ENCODE measurements around the gene NHERF1. TPM values are rescaled to one million over a fixed set of nuclear protein-coding genes. Genes with fewer than 3 reads are reported as not detected.

NHERF1 gene
- polyA plus RNA-seq, 1 donor, result 395 TPM

DNA sequence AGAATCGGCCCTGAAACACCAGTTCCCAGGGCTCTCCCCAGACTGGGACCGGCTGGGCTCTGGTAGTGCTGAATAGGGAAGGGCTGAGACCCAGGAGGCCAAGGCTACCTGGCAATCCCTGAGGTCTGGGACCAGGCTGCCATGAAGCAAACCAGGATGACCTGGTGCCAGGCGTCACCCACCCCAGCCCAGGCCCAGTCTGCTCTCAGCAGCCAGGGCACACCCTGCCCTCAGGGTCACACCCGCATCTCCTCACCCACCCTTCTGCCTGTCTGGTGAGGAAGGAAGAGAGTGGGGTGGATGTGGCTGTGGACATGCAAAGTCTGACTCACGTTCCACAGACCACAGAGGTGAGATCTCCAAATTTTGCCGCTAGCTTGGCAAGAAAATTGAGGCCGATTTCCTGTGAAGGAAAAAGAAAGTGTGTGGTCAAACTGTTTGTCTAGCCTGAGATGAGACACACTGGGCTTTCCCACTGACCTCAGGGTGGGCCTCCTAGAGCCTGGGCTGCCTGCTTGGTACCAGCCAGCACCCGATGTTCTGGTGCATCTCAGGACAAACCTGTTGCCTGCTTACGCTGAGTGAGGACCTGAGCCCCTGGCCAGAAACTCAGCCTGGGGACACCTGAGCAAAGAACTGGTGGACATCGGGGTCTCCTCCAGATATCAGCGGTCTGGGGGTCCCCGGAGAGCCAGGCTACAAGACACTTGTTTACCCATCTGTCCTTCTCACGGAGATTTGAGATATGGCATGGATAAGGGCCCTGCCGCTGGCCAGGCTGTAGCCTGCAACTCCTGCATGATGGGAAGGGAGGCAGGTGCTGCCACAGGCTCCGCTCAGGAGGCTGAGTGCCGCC, 17.7 kb upstream of the NHERF1 start:
- DNase-seq, result no peak
- H3K27me3 ChIP-seq (ENCODE audit: control insufficient read depth, insufficient read depth, low read length), result no peaks in the 10 kb centered on the region
- no CpG with 5 or more reads among the region's 16 CpGs for WGBS (ENCODE audit: insufficient coverage, low lambda C conversion rate)

GRCh38 chr17:74731347-74731605, 17.2 kb upstream of the NHERF1 start:
- DNase-seq, result no peak
- Histone ChIP-seq H3K27me3 (ENCODE audit: control insufficient read depth, insufficient read depth, low read length) (peaks cover 4% of the 10 kb centered on the region), H3K4me1 (ENCODE audit: control insufficient read depth, insufficient read depth, low read length) (peaks cover 2% of the 10 kb centered on the region), H3K4me3 (ENCODE audit: low read length) (no peak overlapping the region), H3K9me3 (ENCODE audit: control insufficient read depth, low read depth, low read length) (peaks cover 10% of the 10 kb centered on the region), H3K27ac (ENCODE audit: low read length) (no peak overlapping the region), H3K36me3 (ENCODE audit: control insufficient read depth, insufficient read depth, low read length) (no peaks in the 10 kb centered on the region)
- no CpG with 5 or more reads among the region's 4 CpGs for WGBS (ENCODE audit: insufficient coverage, low lambda C conversion rate)

More for the DNA sequence above, 17.7 kb upstream of the NHERF1 start:
- H3K4me1 ChIP-seq (ENCODE audit: control insufficient read depth, insufficient read depth, low read length), result no peaks in the 10 kb centered on the region
- H3K36me3 ChIP-seq (ENCODE audit: control insufficient read depth, insufficient read depth, low read length), result no peaks in the 10 kb centered on the region
- no peak overlapping the region for H3K4me3 ChIP-seq (ENCODE audit: low read length)
- no peak overlapping the region for H3K27ac ChIP-seq (ENCODE audit: low read length)
- H3K9me3 ChIP-seq (ENCODE audit: control insufficient read depth, low read depth, low read length), result peaks cover 10% of the 10 kb centered on the region

DNA sequence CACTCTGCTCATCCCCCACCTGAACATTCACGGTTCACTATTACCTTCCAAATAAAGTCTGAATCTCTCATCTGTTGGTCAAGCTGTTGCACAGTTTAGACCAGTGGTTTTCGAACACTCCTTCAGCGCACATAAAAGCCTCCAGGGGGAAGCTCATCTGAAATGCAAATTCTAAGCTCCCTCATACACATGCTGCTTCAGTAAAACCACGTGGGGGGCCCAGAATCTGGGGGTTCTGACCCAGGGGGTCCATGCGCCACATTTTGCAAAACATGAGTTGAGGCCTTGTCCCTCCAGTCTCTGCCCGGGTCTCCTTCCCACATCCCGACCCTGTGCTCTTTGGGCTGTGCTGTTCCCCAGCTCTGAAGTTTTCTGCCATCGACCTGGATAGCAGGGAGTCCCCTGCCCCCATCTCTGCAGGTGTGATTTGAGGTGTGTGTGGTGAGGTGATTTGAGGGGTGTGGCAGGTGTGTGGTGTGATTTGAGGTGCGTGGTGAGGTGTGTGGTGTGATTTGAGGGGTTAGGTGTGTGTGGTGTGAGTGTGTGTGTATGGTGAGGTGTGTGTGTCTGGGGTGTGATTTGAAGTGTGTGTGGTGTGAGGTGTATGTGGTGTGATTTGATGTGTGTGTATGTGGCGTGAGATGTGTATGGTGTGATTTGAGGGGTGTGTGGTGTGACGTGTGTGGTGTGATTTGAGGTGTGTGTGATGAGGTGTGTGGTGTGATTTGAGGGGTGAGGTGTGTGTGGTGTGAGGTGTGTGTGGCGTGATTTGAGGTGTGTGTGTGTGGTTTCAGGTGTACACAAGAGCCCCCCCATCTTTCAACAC, 16.2 kb upstream of the NHERF1 start:
- DNase-seq, result no peak
- H3K27ac ChIP-seq (ENCODE audit: low read length), result no peak overlapping the region
- H3K36me3 ChIP-seq (ENCODE audit: control insufficient read depth, insufficient read depth, low read length), result no peaks in the 10 kb centered on the region
- H3K9me3 ChIP-seq (ENCODE audit: control insufficient read depth, low read depth, low read length), result peaks cover 10% of the 10 kb centered on the region
- WGBS (ENCODE audit: insufficient coverage, low lambda C conversion rate), result 83% methylated on average over 1 of the region's 12 CpGs
- no peak overlapping the region for H3K4me3 ChIP-seq (ENCODE audit: low read length)
- H3K27me3 ChIP-seq (ENCODE audit: control insufficient read depth, insufficient read depth, low read length), result peaks cover 4% of the 10 kb centered on the region
- peaks cover 6% of the 10 kb centered on the region for H3K4me1 ChIP-seq (ENCODE audit: control insufficient read depth, insufficient read depth, low read length)

DNA sequence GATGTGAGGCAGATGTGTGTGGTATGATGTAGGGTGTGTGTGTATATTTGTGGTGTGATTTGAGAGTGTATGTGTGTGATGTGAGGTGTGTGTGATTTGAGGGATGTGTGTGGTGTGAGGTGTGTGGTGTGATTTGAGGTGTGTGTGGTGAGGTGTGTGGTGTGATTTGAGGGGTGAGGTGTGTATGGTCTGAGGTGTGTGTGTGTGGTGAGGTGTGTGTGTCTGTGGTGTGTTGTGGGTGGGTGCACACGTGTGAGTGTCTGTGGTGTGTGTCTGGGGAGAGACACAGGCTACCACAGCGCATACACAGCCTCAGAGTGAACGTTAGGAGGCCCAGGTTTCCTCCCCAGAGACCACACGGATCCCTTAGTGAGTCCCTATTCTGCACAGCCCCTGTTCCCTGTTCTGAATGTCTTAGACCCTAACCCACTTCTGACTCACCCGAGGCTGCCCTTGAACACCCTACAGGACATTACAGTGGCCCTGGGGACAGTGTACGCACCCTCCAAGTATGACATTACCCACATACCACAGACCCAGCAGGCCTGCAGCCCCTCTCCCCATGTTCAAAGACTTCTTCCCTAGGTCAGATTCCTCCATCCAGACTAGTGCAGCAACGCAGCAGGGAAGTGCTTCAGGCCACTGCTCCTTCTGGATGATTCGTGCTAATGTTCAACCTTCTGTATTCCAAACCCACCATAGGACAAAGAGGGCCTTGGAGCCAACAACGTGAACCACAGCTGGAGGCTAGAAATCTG, 14.9 kb upstream of the NHERF1 start:
- H3K27me3 ChIP-seq (ENCODE audit: control insufficient read depth, insufficient read depth, low read length), result peaks cover 4% of the 10 kb centered on the region
- no peak overlapping the region for H3K4me3 ChIP-seq (ENCODE audit: low read length)
- H3K36me3 ChIP-seq (ENCODE audit: control insufficient read depth, insufficient read depth, low read length), result no peaks in the 10 kb centered on the region
- peaks cover 19% of the 10 kb centered on the region for H3K4me1 ChIP-seq (ENCODE audit: control insufficient read depth, insufficient read depth, low read length)
- no peak overlapping the region for H3K27ac ChIP-seq (ENCODE audit: low read length)
- peaks cover 7% of the 10 kb centered on the region for H3K9me3 ChIP-seq (ENCODE audit: control insufficient read depth, low read depth, low read length)
- DNase-seq, result no peak
- WGBS (ENCODE audit: insufficient coverage, low lambda C conversion rate), result no CpG with 5 or more reads among the region's 9 CpGs

DNA sequence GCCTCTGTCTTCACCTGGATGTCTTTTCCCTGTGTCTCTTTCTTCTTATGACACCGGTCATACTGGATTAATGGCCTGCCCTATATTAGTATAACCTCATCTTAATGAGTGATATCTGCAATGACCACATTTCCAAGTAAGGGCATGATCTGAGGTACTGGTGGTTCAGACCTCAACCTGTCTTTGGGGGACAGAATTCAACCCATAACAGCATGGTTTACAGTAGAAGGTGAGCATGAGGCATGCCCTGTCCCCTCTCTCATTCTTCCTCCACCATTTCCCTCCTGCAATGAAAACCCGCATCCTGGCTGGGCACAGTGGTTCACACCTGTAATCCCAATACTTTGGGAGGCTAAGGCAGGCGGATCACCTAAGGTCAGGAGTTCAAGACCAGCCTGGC, 14.2 kb upstream of the NHERF1 start:
- Histone ChIP-seq H3K9me3 (ENCODE audit: control insufficient read depth, low read depth, low read length) (peaks cover 3% of the 10 kb centered on the region), H3K36me3 (ENCODE audit: control insufficient read depth, insufficient read depth, low read length) (no peaks in the 10 kb centered on the region), H3K4me1 (ENCODE audit: control insufficient read depth, insufficient read depth, low read length) (peaks cover 24% of the 10 kb centered on the region), H3K4me3 (ENCODE audit: low read length) (no peak overlapping the region), H3K27me3 (ENCODE audit: control insufficient read depth, insufficient read depth, low read length) (peaks cover 4% of the 10 kb centered on the region), H3K27ac (ENCODE audit: low read length) (no peak overlapping the region)
- no peak for DNase-seq
- no CpG with 5 or more reads among the region's 3 CpGs for WGBS (ENCODE audit: insufficient coverage, low lambda C conversion rate)

GRCh38 chr17:74736513-74737298, 11.7 kb upstream of the NHERF1 start, which contains the start of gene RAB37:
Gene RAB37 (plus strand): TSS chr17:74737256. CDS start chr17:74737273, 17 bp downstream.
- Histone ChIP-seq H3K27ac (ENCODE audit: low read length) (peak within 1 kb of the TSS; percentile 77), H3K36me3 (ENCODE audit: control insufficient read depth, insufficient read depth, low read length) (no peaks in the 10 kb centered on the region), H3K9me3 (ENCODE audit: control insufficient read depth, low read depth, low read length) (peaks cover 3% of the 10 kb centered on the region), H3K4me1 (ENCODE audit: control insufficient read depth, insufficient read depth, low read length) (peaks cover 36% of the 10 kb centered on the region), H3K27me3 (ENCODE audit: control insufficient read depth, insufficient read depth, low read length) (peaks cover 4% of the 10 kb centered on the region), H3K4me3 (ENCODE audit: low read length) (peak within 1 kb of the TSS; percentile 49)
- peak; percentile 90 to 96 for DNase-seq
- no CpG with 5 or more reads among the region's 67 CpGs for WGBS (ENCODE audit: insufficient coverage, low lambda C conversion rate)

DNA sequence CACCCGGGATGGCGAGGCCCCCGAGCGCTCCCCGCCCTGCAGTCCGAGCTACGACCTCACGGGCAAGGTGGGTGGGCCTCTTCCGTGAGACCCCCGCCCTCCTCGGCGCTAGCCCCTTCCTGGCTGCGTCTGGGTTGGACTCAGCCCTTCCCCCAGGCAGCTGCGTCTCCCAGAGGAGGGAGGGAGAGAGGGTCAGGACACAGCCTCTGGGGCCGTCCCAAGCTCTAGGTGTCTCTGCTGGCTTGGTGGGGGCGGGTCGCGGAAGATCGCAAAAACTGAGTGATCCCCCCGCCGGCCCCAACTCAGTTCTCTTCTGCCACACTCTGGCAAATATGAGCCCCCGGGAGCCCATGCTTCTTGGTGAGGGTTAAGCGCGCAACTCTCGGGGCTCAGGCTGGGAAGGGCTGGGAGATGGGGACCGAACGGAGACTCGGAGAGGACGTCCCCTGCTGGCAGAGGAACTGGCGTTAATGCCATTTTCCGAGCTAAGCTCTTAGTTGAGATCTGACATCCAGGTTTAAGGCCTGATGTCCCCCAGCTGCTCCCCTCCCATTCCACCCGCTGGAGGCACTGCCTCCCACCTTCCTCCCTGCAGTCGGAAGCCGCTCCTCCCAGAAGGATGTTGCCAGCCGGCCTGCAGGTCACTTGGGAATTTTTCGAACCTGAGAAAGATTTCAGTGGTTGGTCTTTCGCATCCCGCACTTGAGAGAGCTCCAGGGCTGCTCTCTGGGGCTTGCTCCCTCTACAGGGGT, 11.0 kb upstream of the NHERF1 start:
- H3K27ac ChIP-seq (ENCODE audit: low read length), result peak overlapping the region; percentile 77
- H3K27me3 ChIP-seq (ENCODE audit: control insufficient read depth, insufficient read depth, low read length), result peaks cover 4% of the 10 kb centered on the region
- peak overlapping the region; percentile 49 for H3K4me3 ChIP-seq (ENCODE audit: low read length)
- H3K4me1 ChIP-seq (ENCODE audit: control insufficient read depth, insufficient read depth, low read length), result peaks cover 43% of the 10 kb centered on the region
- no peaks in the 10 kb centered on the region for H3K36me3 ChIP-seq (ENCODE audit: control insufficient read depth, insufficient read depth, low read length)
- DNase-seq, result peak in 1 of 2 donors; percentile 53
- H3K9me3 ChIP-seq (ENCODE audit: control insufficient read depth, low read depth, low read length), result peaks cover 3% of the 10 kb centered on the region
- WGBS (ENCODE audit: insufficient coverage, low lambda C conversion rate), result no CpG with 5 or more reads among the region's 38 CpGs

DNA sequence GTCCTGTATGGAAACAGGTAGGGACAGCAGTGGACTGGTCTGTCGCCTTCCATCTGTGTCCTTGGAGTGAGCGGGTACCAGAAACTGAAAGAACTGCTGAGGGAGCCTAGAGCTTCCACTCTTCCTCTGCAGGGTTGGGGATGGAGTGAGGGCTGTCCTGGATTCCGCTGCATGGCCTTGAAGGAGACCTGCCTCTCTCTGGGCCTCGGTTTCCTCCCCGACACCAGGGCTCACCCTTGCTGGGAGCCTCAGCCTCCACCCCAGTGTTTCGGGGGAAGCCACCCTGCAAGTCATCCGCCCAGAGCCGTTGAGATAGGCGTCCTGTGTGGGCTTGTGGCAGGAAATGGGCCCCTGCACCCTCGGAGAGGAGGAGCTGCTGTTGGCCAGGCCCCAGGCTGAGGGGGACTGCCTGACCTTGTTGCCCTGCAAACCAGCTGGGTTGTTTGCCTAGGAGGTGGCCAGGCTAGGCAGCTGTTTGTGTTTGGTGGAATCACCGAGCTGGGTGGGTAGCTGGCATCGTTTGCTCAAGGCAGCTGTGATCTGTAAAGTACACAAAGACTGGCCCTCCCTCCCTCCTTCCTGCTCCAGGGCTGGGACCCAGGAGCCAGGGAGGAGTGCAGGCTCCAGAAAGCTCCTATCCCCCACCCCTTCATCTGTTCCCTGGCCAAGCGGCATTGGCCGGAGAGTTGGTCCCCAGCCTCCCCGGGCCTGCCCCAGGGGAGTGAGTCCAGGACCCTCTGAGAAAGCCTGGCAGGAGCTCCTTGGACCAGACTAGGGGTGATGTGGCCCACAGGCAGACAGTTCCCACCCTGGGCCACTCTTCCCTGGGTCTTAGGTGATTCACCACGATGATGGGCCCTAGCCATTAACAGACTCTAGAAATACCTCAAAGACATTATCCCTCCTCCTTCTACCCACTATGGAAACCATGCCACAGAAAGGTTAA, 10.1 kb upstream of the NHERF1 start:
- no CpG with 5 or more reads among the region's 16 CpGs for WGBS (ENCODE audit: insufficient coverage, low lambda C conversion rate)
- H3K4me1 ChIP-seq (ENCODE audit: control insufficient read depth, insufficient read depth, low read length), result peaks cover 43% of the 10 kb centered on the region

More for the DNA sequence above, 10.1 kb upstream of the NHERF1 start:
- Histone ChIP-seq H3K9me3 (ENCODE audit: control insufficient read depth, low read depth, low read length) (no peaks in the 10 kb centered on the region), H3K4me3 (ENCODE audit: low read length) (peak overlapping the region; percentile 49), H3K27ac (ENCODE audit: low read length) (no peak overlapping the region), H3K36me3 (ENCODE audit: control insufficient read depth, insufficient read depth, low read length) (no peaks in the 10 kb centered on the region), H3K27me3 (ENCODE audit: control insufficient read depth, insufficient read depth, low read length) (peaks cover 4% of the 10 kb centered on the region)
- peak in 1 of 2 donors; percentile 48 for DNase-seq
